Liver (tissue), 9 donors: ENCODE results near the gene SLC24A3. TPM values are rescaled to one million over a fixed set of nuclear protein-coding genes. Genes with fewer than 3 reads are reported as not detected.

ENCODE experiments used
- DNase-seq: peaks from one replicate; pipeline ENCODE4 v3.0.0-alpha.2; 2017; ENCODE audit warnings: low spot score
- H3K27ac ChIP-seq, 2 donors: one replicate each; pipeline ENCODE4 v1.7.0; 2013; ENCODE audit warnings: inconsistent platforms in 2 of 2, low read length in 2 of 2, control low read depth in 1 of 2, low read depth in 1 of 2, mild to moderate bottlenecking in 1 of 2
- H3K27me3 ChIP-seq, 4 donors: one replicate each; pipeline versions ENCODE4 v1.6.1 to v1.7.0; 2013; ENCODE audit warnings: low read length in 3 of 4, inconsistent platforms in 1 of 4, mild to moderate bottlenecking in 1 of 4, moderate library complexity in 1 of 4; ENCODE audit not compliant: control insufficient read depth in 4 of 4, insufficient read depth in 4 of 4
- H3K36me3 ChIP-seq, 4 donors: one replicate each; pipeline versions ENCODE4 v1.6.1 to v1.7.0; 2013; ENCODE audit warnings: low read length in 3 of 4, mild to moderate bottlenecking in 3 of 4, low read depth in 1 of 4, moderate library complexity in 1 of 4; ENCODE audit not compliant: control insufficient read depth in 4 of 4, insufficient read depth in 3 of 4
- H3K4me1 ChIP-seq, 4 donors: one replicate each; pipeline versions ENCODE4 v1.6.1 to v1.7.0; 2013; ENCODE audit warnings: low read length in 3 of 4, mild to moderate bottlenecking in 3 of 4, moderate library complexity in 1 of 4; ENCODE audit not compliant: control insufficient read depth in 4 of 4, insufficient read depth in 4 of 4
- H3K4me3 ChIP-seq, 3 donors: one replicate each; pipeline versions ENCODE4 v1.6.1 to v1.7.0; 2013; ENCODE audit warnings: low read length in 3 of 3, control low read depth in 1 of 3, low read depth in 1 of 3, mild to moderate bottlenecking in 1 of 3
- H3K9ac ChIP-seq, 2 donors: one replicate each; pipeline ENCODE4 v1.7.0; 2013; ENCODE audit warnings: low read length in 2 of 2, mild to moderate bottlenecking in 2 of 2, moderate library complexity in 2 of 2, control low read depth in 1 of 2, low read depth in 1 of 2
- H3K9me3 ChIP-seq, 4 donors: one replicate each; pipeline versions ENCODE4 v1.6.1 to v1.7.0; 2013; ENCODE audit warnings: low read length in 3 of 4; ENCODE audit not compliant: control insufficient read depth in 4 of 4
- CTCF ChIP-seq: fragments of 150-350 bp; IDR thresholded peaks from 2 replicates; pipeline ENCODE4 v1.5.1; 2017; ENCODE audit warnings: improper control_type of control experiment, low read depth, low read length; ENCODE audit not compliant: missing input control
- EGR1 ChIP-seq, 2 donors: IDR thresholded peaks; 2 replicates each; pipeline ENCODE4 v1.6.1; 2016 to 2018; ENCODE audit warnings: antibody characterized with exemption in 2 of 2, low read depth in 2 of 2
- FOXA1 ChIP-seq: IDR thresholded peaks from 2 replicates; pipeline ENCODE4 v1.6.1; 2016; ENCODE audit warnings: antibody characterized with exemption
- FOXA2 ChIP-seq: IDR thresholded peaks from 2 replicates; pipeline ENCODE4 v1.6.1; 2016; ENCODE audit warnings: antibody characterized with exemption
- GABPA ChIP-seq, 2 donors: IDR thresholded peaks in 1 of 2; conservative IDR thresholded peaks in 1 of 2; 2 replicates each; pipeline ENCODE4 v1.6.1; 2016; ENCODE audit warnings: antibody characterized with exemption in 2 of 2, mild to moderate bottlenecking in 1 of 2, moderate library complexity in 1 of 2
- HNF4A ChIP-seq, 2 donors: conservative IDR thresholded peaks; 2 replicates each; pipeline ENCODE4 v1.6.1; 2016; ENCODE audit warnings: antibody characterized with exemption in 2 of 2, mild to moderate bottlenecking in 2 of 2
- HNF4G ChIP-seq: IDR thresholded peaks from 2 replicates; pipeline ENCODE4 v1.6.1; 2016; ENCODE audit warnings: antibody characterized with exemption
- JUND ChIP-seq, 2 donors: IDR thresholded peaks; 2 replicates each; pipeline ENCODE4 v1.6.1; 2016; ENCODE audit warnings: antibody characterized with exemption in 2 of 2
- NR2F2 ChIP-seq: IDR thresholded peaks from 2 replicates; pipeline ENCODE4 v1.6.1; 2016; ENCODE audit warnings: antibody characterized with exemption
- RAD21 ChIP-seq, 2 donors: IDR thresholded peaks; 2 replicates each; pipeline ENCODE4 v1.6.1; 2016; ENCODE audit warnings: antibody characterized with exemption in 2 of 2, mild to moderate bottlenecking in 2 of 2
- RXRA ChIP-seq, 2 donors: IDR thresholded peaks; 2 replicates each; pipeline ENCODE4 v1.6.1; 2017 to 2018; ENCODE audit warnings: antibody characterized with exemption in 2 of 2, mild to moderate bottlenecking in 1 of 2
- SP1 ChIP-seq: IDR thresholded peaks from 2 replicates; pipeline ENCODE4 v1.6.1; 2018; ENCODE audit warnings: antibody characterized with exemption, mild to moderate bottlenecking
- YY1 ChIP-seq: IDR thresholded peaks from 2 replicates; pipeline ENCODE4 v1.6.1; 2016; ENCODE audit warnings: antibody characterized with exemption, mild to moderate bottlenecking
- ZBTB33 ChIP-seq: IDR thresholded peaks from 2 replicates; pipeline ENCODE4 v1.6.1; 2016; ENCODE audit warnings: antibody characterized with exemption
- WGBS: extraction: QIAGEN DNeasy Blood & Tissue Kit; methylation state at CpG from one replicate; pipeline ENCODE4 v1.1.7; 2013; 5-methylcytosine and 5-hydroxymethylcytosine counted together
- polyA plus RNA-seq, 2 donors: library from polyadenylated mRNA; stranded (reverse) in 1 of 2; unstranded in 1 of 2; fragments of 200-250 nt in 1 of 2; fragments of >200 nt in 1 of 2; fragmentation: Nextera tagmentation in 1 of 2; extraction: Ambion mirVana in 1 of 2; gene quantifications; one replicate each; pipeline versions ENCODE4 v1.2.1 to v1.2.3, GENCODE V29; 2013 to 2015
- total RNA-seq, 2 donors: library from RNA; depleted of rRNA; stranded (reverse); fragments of >200 nt; gene quantifications; one replicate each; pipeline ENCODE4 v1.2.3, GENCODE V29; 2014
- TF ChIP-seq, protein P1 (sequence below): IDR thresholded peaks from 2 replicates; pipeline ENCODE4 v1.6.1; 2016; ENCODE audit warnings: antibody characterized with exemption
- TF ChIP-seq, protein P2 (sequence below): IDR thresholded peaks from 2 replicates; pipeline ENCODE4 v1.6.1; 2016; ENCODE audit warnings: antibody characterized with exemption, mild to moderate bottlenecking
- TF ChIP-seq, protein P3 (sequence below): IDR thresholded peaks from 2 replicates; pipeline ENCODE4 v1.6.1; 2016; ENCODE audit warnings: antibody characterized with exemption
- donor health status: healthy.
- donor health status: healthy.
- donor health status: healthy.
- donor health status: healthy.
- donor health status: healthy.

Gene SLC24A3
- total and polyA plus RNA-seq, 4 donors, result 0.28 to 1.8 (median 0.46) TPM

- TF ChIP-seq HNF4A (conservative IDR thresholded peaks at IDR 0.05) (no peak), NR2F2 (no peak), EGR1 (IDR thresholded peaks at IDR 0.05; ENCODE audit: low read depth in 2 of 2) (no peak), FOXA2 (no peak), GABPA (IDR thresholded peaks at IDR 0.05 in 1 of 2, conservative IDR thresholded peaks at IDR 0.05 in 1 of 2) (no peak), YY1 (no peak), ZBTB33 (no peak), SP1 (no peak), HNF4G (no peak), CTCF (no peak), RAD21 (IDR thresholded peaks at IDR 0.05) (no peak), FOXA1 (no peak), RXRA (IDR thresholded peaks at IDR 0.05) (no peak)
- TF ChIP-seq, protein P1, sequence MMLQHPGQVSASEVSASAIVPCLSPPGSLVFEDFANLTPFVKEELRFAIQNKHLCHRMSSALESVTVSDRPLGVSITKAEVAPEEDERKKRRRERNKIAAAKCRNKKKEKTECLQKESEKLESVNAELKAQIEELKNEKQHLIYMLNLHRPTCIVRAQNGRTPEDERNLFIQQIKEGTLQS, result no peak
- TF ChIP-seq, protein P2, sequence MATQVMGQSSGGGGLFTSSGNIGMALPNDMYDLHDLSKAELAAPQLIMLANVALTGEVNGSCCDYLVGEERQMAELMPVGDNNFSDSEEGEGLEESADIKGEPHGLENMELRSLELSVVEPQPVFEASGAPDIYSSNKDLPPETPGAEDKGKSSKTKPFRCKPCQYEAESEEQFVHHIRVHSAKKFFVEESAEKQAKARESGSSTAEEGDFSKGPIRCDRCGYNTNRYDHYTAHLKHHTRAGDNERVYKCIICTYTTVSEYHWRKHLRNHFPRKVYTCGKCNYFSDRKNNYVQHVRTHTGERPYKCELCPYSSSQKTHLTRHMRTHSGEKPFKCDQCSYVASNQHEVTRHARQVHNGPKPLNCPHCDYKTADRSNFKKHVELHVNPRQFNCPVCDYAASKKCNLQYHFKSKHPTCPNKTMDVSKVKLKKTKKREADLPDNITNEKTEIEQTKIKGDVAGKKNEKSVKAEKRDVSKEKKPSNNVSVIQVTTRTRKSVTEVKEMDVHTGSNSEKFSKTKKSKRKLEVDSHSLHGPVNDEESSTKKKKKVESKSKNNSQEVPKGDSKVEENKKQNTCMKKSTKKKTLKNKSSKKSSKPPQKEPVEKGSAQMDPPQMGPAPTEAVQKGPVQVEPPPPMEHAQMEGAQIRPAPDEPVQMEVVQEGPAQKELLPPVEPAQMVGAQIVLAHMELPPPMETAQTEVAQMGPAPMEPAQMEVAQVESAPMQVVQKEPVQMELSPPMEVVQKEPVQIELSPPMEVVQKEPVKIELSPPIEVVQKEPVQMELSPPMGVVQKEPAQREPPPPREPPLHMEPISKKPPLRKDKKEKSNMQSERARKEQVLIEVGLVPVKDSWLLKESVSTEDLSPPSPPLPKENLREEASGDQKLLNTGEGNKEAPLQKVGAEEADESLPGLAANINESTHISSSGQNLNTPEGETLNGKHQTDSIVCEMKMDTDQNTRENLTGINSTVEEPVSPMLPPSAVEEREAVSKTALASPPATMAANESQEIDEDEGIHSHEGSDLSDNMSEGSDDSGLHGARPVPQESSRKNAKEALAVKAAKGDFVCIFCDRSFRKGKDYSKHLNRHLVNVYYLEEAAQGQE, result no peak
- Histone ChIP-seq H3K27me3 (peaks cover 0 to 6% (median 0%) of the 10 kb centered on the region in 4 donors), H3K4me3 (no peak overlapping the region), H3K36me3 (no peaks in the 10 kb centered on the region), H3K9me3 (no peaks in the 10 kb centered on the region), H3K4me1 (no peaks in the 10 kb centered on the region), H3K27ac (no peak overlapping the region), H3K9ac (no peak overlapping the region)
- DNase-seq, result no peak
- 74% methylated on average over 5 of the region's 5 CpGs for WGBS
Observed at GRCh38 chr20:19428324-19428723, 215.9 kb downstream of the SLC24A3 start.

DNA sequence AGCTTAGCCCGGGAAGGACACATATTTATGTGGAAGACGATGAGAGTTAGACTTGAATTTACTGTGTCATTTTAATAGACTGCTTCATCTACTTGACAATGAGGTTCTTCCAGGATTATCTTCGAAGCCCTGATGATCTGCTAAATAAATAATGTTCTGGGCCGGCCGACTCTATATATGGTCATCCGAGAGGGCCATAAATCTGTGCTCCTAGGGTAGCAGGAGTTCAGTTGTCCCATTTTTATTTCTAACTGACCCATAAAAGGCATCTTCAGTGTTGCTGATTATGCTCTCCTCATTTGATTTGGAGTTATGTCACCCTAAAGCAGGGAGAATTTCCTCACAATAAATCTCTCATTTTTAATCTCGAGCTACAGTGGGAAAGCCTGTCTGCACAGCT, 217.1 kb downstream of the SLC24A3 start:
- H3K9ac ChIP-seq, result no peak overlapping the region
- no peaks in the 10 kb centered on the region for H3K4me1 ChIP-seq
- WGBS, result 80% methylated on average over 7 of the region's 7 CpGs
- no peak overlapping the region for H3K4me3 ChIP-seq
- no peaks in the 10 kb centered on the region for H3K36me3 ChIP-seq
- no peak overlapping the region for H3K27ac ChIP-seq
- H3K27me3 ChIP-seq, result peaks cover 0 to 6% (median 0%) of the 10 kb centered on the region in 4 donors
- H3K9me3 ChIP-seq, result no peaks in the 10 kb centered on the region
- no peak for DNase-seq
- TF ChIP-seq, protein P3, sequence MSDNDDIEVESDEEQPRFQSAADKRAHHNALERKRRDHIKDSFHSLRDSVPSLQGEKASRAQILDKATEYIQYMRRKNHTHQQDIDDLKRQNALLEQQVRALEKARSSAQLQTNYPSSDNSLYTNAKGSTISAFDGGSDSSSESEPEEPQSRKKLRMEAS, result no peak
- TF ChIP-seq FOXA1 (no peak), CTCF (no peak), RAD21 (IDR thresholded peaks at IDR 0.05) (no peak), HNF4A (conservative IDR thresholded peaks at IDR 0.05) (no peak), NR2F2 (no peak), EGR1 (IDR thresholded peaks at IDR 0.05; ENCODE audit: low read depth in 2 of 2) (no peak), SP1 (no peak), RXRA (IDR thresholded peaks at IDR 0.05) (no peak), FOXA2 (no peak), JUND (IDR thresholded peaks at IDR 0.05) (no peak)
- TF ChIP-seq, protein P2, result no peak
- TF ChIP-seq, protein P1, result no peak
